ENCODE data around the gene SHB. TPM values are rescaled to one million over a fixed set of nuclear protein-coding genes. Genes with fewer than 3 reads are reported as not detected.

Gene SHB
- total and polyA plus RNA-seq, 2 donors, result 4.9 to 5.5 TPM

GRCh38 chr9:37960631-37961030 is 108.4 kb downstream of the SHB start:
- 97% methylated on average over 3 of the region's 3 CpGs for whole genome bisulfite sequencing

GRCh38 chr9:37959976-37960375 is 109.1 kb downstream of the SHB start:
- Histone ChIP-seq H3K27ac (ENCODE audit: low read depth in 1 of 2, low read length in 1 of 2) (no peak overlapping the region), H3K9me3 (ENCODE audit: control insufficient read depth in 2 of 2, insufficient read depth in 1 of 2, low read length in 1 of 2) (no peaks in the 10 kb centered on the region), H3K4me3 (ENCODE audit: low read length in 2 of 2) (no peak overlapping the region), H3K36me3 (ENCODE audit: control insufficient read depth in 2 of 2, insufficient read depth in 2 of 2, low read length in 1 of 2) (no peaks in the 10 kb centered on the region), H3K27me3 (ENCODE audit: control insufficient read depth in 2 of 2, insufficient read depth in 1 of 2, low read length in 1 of 2) (no peaks in the 10 kb centered on the region), H3K4me1 (ENCODE audit: control insufficient read depth in 2 of 2, insufficient read depth in 2 of 2, low read length in 2 of 2) (peaks cover 0 to 6% of the 10 kb centered on the region in 2 donors)
- 81% methylated on average over 4 of the region's 4 CpGs for WGBS
- no peak for DNase-seq (ENCODE audit: low read depth in 6 of 9, low spot score in 9 of 9)

More at GRCh38 chr9:37960631-37961030, 108.4 kb downstream of the SHB start:
- Histone ChIP-seq H3K4me1 (ENCODE audit: control insufficient read depth in 2 of 2, insufficient read depth in 2 of 2, low read length in 2 of 2) (peaks cover 0 to 12% of the 10 kb centered on the region in 2 donors), H3K27ac (ENCODE audit: low read depth in 1 of 2, low read length in 1 of 2) (no peak overlapping the region), H3K4me3 (ENCODE audit: low read length in 2 of 2) (no peak overlapping the region), H3K9me3 (ENCODE audit: control insufficient read depth in 2 of 2, insufficient read depth in 1 of 2, low read length in 1 of 2) (no peaks in the 10 kb centered on the region), H3K27me3 (ENCODE audit: control insufficient read depth in 2 of 2, insufficient read depth in 1 of 2, low read length in 1 of 2) (no peaks in the 10 kb centered on the region), H3K36me3 (ENCODE audit: control insufficient read depth in 2 of 2, insufficient read depth in 2 of 2, low read length in 1 of 2) (no peaks in the 10 kb centered on the region)
- no peak for DNase-seq (ENCODE audit: low read depth in 6 of 9, low spot score in 9 of 9)

GRCh38 chr9:37958154-37958553 is 110.9 kb downstream of the SHB start:
- no peaks in the 10 kb centered on the region for H3K27me3 ChIP-seq (ENCODE audit: control insufficient read depth in 2 of 2, insufficient read depth in 1 of 2, low read length in 1 of 2)
- H3K27ac ChIP-seq (ENCODE audit: low read depth in 1 of 2, low read length in 1 of 2), result no peak overlapping the region
- peaks cover 0 to 3% of the 10 kb centered on the region in 2 donors for H3K4me1 ChIP-seq (ENCODE audit: control insufficient read depth in 2 of 2, insufficient read depth in 2 of 2, low read length in 2 of 2)
- H3K9me3 ChIP-seq (ENCODE audit: control insufficient read depth in 2 of 2, insufficient read depth in 1 of 2, low read length in 1 of 2), result no peaks in the 10 kb centered on the region
- no peaks in the 10 kb centered on the region for H3K36me3 ChIP-seq (ENCODE audit: control insufficient read depth in 2 of 2, insufficient read depth in 2 of 2, low read length in 1 of 2)
- no peak for DNase-seq (ENCODE audit: low read depth in 6 of 9, low spot score in 9 of 9)
- WGBS, result 97% methylated on average over 9 of the region's 9 CpGs
- no peak overlapping the region for H3K4me3 ChIP-seq (ENCODE audit: low read length in 2 of 2)

GRCh38 chr9:37957664-37957953 is 111.4 kb downstream of the SHB start:
- Histone ChIP-seq H3K27ac (ENCODE audit: low read depth in 1 of 2, low read length in 1 of 2) (no peak overlapping the region), H3K4me1 (ENCODE audit: control insufficient read depth in 2 of 2, insufficient read depth in 2 of 2, low read length in 2 of 2) (peaks cover 0 to 3% of the 10 kb centered on the region in 2 donors), H3K9me3 (ENCODE audit: control insufficient read depth in 2 of 2, insufficient read depth in 1 of 2, low read length in 1 of 2) (no peaks in the 10 kb centered on the region), H3K4me3 (ENCODE audit: low read length in 2 of 2) (no peak overlapping the region), H3K36me3 (ENCODE audit: control insufficient read depth in 2 of 2, insufficient read depth in 2 of 2, low read length in 1 of 2) (no peaks in the 10 kb centered on the region), H3K27me3 (ENCODE audit: control insufficient read depth in 2 of 2, insufficient read depth in 1 of 2, low read length in 1 of 2) (no peaks in the 10 kb centered on the region)
- DNase-seq (ENCODE audit: low read depth in 6 of 9, low spot score in 9 of 9), result no peak
- 95% methylated on average over 2 of the region's 2 CpGs for WGBS

- Histone ChIP-seq H3K27me3 (ENCODE audit: control insufficient read depth in 2 of 2, insufficient read depth in 1 of 2, low read length in 1 of 2) (no peaks in the 10 kb centered on the region), H3K4me3 (ENCODE audit: low read length in 2 of 2) (no peak overlapping the region), H3K4me1 (ENCODE audit: control insufficient read depth in 2 of 2, insufficient read depth in 2 of 2, low read length in 2 of 2) (peaks cover 0 to 3% of the 10 kb centered on the region in 2 donors), H3K27ac (ENCODE audit: low read depth in 1 of 2, low read length in 1 of 2) (no peak overlapping the region), H3K9me3 (ENCODE audit: control insufficient read depth in 2 of 2, insufficient read depth in 1 of 2, low read length in 1 of 2) (no peaks in the 10 kb centered on the region), H3K36me3 (ENCODE audit: control insufficient read depth in 2 of 2, insufficient read depth in 2 of 2, low read length in 1 of 2) (no peaks in the 10 kb centered on the region)
- WGBS, result 94% methylated on average over 16 of the region's 16 CpGs
- DNase-seq (ENCODE audit: low read depth in 6 of 9, low spot score in 9 of 9), result no peak
Observed at GRCh38 chr9:37956904-37957663, 111.9 kb downstream of the SHB start.

GRCh38 chr9:37956423-37956820 is 112.6 kb downstream of the SHB start:
- 97% methylated on average over 5 of the region's 5 CpGs for WGBS

GRCh38 chr9:37955781-37956422 is 113.1 kb downstream of the SHB start:
- no peak for DNase-seq (ENCODE audit: low read depth in 6 of 9, low spot score in 9 of 9)
- H3K36me3 ChIP-seq (ENCODE audit: control insufficient read depth in 2 of 2, insufficient read depth in 2 of 2, low read length in 1 of 2), result no peaks in the 10 kb centered on the region
- H3K9me3 ChIP-seq (ENCODE audit: control insufficient read depth in 2 of 2, insufficient read depth in 1 of 2, low read length in 1 of 2), result no peaks in the 10 kb centered on the region
- peaks cover 0 to 3% of the 10 kb centered on the region in 2 donors for H3K4me1 ChIP-seq (ENCODE audit: control insufficient read depth in 2 of 2, insufficient read depth in 2 of 2, low read length in 2 of 2)
- H3K27ac ChIP-seq (ENCODE audit: low read depth in 1 of 2, low read length in 1 of 2), result no peak overlapping the region
- H3K27me3 ChIP-seq (ENCODE audit: control insufficient read depth in 2 of 2, insufficient read depth in 1 of 2, low read length in 1 of 2), result no peaks in the 10 kb centered on the region
- 98% methylated on average over 16 of the region's 16 CpGs for WGBS
- no peak overlapping the region for H3K4me3 ChIP-seq (ENCODE audit: low read length in 2 of 2)

More at GRCh38 chr9:37956423-37956820, 112.6 kb downstream of the SHB start:
- H3K4me3 ChIP-seq (ENCODE audit: low read length in 2 of 2), result no peak overlapping the region
- H3K36me3 ChIP-seq (ENCODE audit: control insufficient read depth in 2 of 2, insufficient read depth in 2 of 2, low read length in 1 of 2), result no peaks in the 10 kb centered on the region
- H3K4me1 ChIP-seq (ENCODE audit: control insufficient read depth in 2 of 2, insufficient read depth in 2 of 2, low read length in 2 of 2), result peaks cover 0 to 3% of the 10 kb centered on the region in 2 donors
- H3K9me3 ChIP-seq (ENCODE audit: control insufficient read depth in 2 of 2, insufficient read depth in 1 of 2, low read length in 1 of 2), result no peaks in the 10 kb centered on the region
- no peak for DNase-seq (ENCODE audit: low read depth in 6 of 9, low spot score in 9 of 9)
- no peak overlapping the region for H3K27ac ChIP-seq (ENCODE audit: low read depth in 1 of 2, low read length in 1 of 2)
- H3K27me3 ChIP-seq (ENCODE audit: control insufficient read depth in 2 of 2, insufficient read depth in 1 of 2, low read length in 1 of 2), result no peaks in the 10 kb centered on the region

DNA sequence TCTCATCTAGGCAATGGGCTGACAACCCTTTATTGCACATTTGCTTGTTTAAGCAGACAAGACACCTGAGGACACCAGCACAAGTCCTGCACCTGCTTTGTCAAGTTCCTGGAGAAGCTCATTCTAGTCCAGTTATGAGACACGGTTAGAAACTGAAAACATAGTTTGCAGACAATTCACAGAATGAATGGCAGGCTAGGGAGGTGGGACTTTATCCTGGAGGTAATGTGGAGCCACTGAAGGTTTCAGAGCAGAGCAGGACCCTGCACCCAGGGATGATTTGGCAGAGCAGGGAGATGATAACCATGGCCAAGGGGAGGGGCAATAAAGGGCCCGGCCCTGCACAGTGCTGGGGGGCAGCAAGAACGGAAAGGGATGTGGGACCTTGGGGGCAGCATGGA is 114.4 kb downstream of the SHB start:
- Histone ChIP-seq H3K27me3 (ENCODE audit: control insufficient read depth in 2 of 2, insufficient read depth in 1 of 2, low read length in 1 of 2) (no peaks in the 10 kb centered on the region), H3K36me3 (ENCODE audit: control insufficient read depth in 2 of 2, insufficient read depth in 2 of 2, low read length in 1 of 2) (no peaks in the 10 kb centered on the region), H3K4me3 (ENCODE audit: low read length in 2 of 2) (no peak overlapping the region), H3K27ac (ENCODE audit: low read depth in 1 of 2, low read length in 1 of 2) (no peak overlapping the region), H3K9me3 (ENCODE audit: control insufficient read depth in 2 of 2, insufficient read depth in 1 of 2, low read length in 1 of 2) (no peaks in the 10 kb centered on the region), H3K4me1 (ENCODE audit: control insufficient read depth in 2 of 2, insufficient read depth in 2 of 2, low read length in 2 of 2) (peaks cover 0 to 3% of the 10 kb centered on the region in 2 donors)
- 77% methylated on average over 3 of the region's 3 CpGs for WGBS
- DNase-seq (ENCODE audit: low read depth in 6 of 9, low spot score in 9 of 9), result no peak

- no peaks in the 10 kb centered on the region for H3K27me3 ChIP-seq (ENCODE audit: control insufficient read depth in 2 of 2, insufficient read depth in 1 of 2, low read length in 1 of 2)
- no peaks in the 10 kb centered on the region for H3K9me3 ChIP-seq (ENCODE audit: control insufficient read depth in 2 of 2, insufficient read depth in 1 of 2, low read length in 1 of 2)
- H3K27ac ChIP-seq (ENCODE audit: low read depth in 1 of 2, low read length in 1 of 2), result no peak overlapping the region
- 93% methylated on average over 14 of the region's 14 CpGs for WGBS
- no peak for DNase-seq (ENCODE audit: low read depth in 6 of 9, low spot score in 9 of 9)
- no peak overlapping the region for H3K4me3 ChIP-seq (ENCODE audit: low read length in 2 of 2)
- no peaks in the 10 kb centered on the region for H3K36me3 ChIP-seq (ENCODE audit: control insufficient read depth in 2 of 2, insufficient read depth in 2 of 2, low read length in 1 of 2)
- H3K4me1 ChIP-seq (ENCODE audit: control insufficient read depth in 2 of 2, insufficient read depth in 2 of 2, low read length in 2 of 2), result peaks cover 0 to 3% of the 10 kb centered on the region in 2 donors
Observed at GRCh38 chr9:37953775-37954437, 115.1 kb downstream of the SHB start.
